HG03439 (cell line): ENCODE results near the gene ARHGAP35.
"Not testable (repeated sequence)": the region's sequence is repeated elsewhere in the genome, so short reads cannot be mapped to it uniquely, and the experiment has no call there.

ENCODE experiments used
- ATAC-seq: cut with Tn5 transposase; IDR thresholded peaks from one replicate; pipeline ENCODE4 v1.9.1; 2021; ENCODE audit warnings: mild to moderate bottlenecking, moderate library complexity; ENCODE audit not compliant: unreplicated experiment

The ARHGAP35 gene

GRCh38 chr19:46860846-46861690 is at the start of gene ARHGAP35:
Gene ARHGAP35, plus strand, starts transcription at chr19:46860997. Its CDS starts 57,679 bp downstream, at chr19:46918676.
- peak; percentile 21 for ATAC-seq

- ATAC-seq: no peak
These were observed 47.6 kb upstream of the ARHGAP35 start for GRCh38 chr19:46812977-46813838.

- ATAC-seq: no peak
These were observed 46.9 kb upstream of the ARHGAP35 start for GRCh38 chr19:46813839-46814358.

- ATAC-seq: no peak
These were observed 44.8 kb upstream of the ARHGAP35 start for GRCh38 chr19:46815833-46816627.

- ATAC-seq: no peak
These were observed 42.0 kb upstream of the ARHGAP35 start for GRCh38 chr19:46818812-46819211.

- ATAC-seq: peak; percentile 38
These were observed 39.0 kb upstream of the ARHGAP35 start for GRCh38 chr19:46821512-46822409.

- ATAC-seq: not testable (repeated sequence)
These were observed 38.4 kb upstream of the ARHGAP35 start for GRCh38 chr19:46822410-46822787.

- no peak for ATAC-seq
These were observed 37.7 kb upstream of the ARHGAP35 start for GRCh38 chr19:46823049-46823448.

- no peak for ATAC-seq
These were observed 35.7 kb upstream of the ARHGAP35 start for GRCh38 chr19:46824890-46825730.

- no peak for ATAC-seq
These were observed 35.1 kb upstream of the ARHGAP35 start for GRCh38 chr19:46825731-46826055.

- no peak for ATAC-seq
These were observed 32.3 kb upstream of the ARHGAP35 start for GRCh38 chr19:46828484-46828883.

GRCh38 chr19:46830864-46831263 is 29.9 kb upstream of the ARHGAP35 start:
- ATAC-seq: no peak

- ATAC-seq: no peak
These were observed 26.7 kb upstream of the ARHGAP35 start for GRCh38 chr19:46834121-46834520.

- ATAC-seq: no peak
These were observed 25.8 kb upstream of the ARHGAP35 start for GRCh38 chr19:46834984-46835383.

- ATAC-seq: no peak
These were observed 22.6 kb upstream of the ARHGAP35 start for GRCh38 chr19:46838160-46838559.

- no peak for ATAC-seq
These were observed 20.9 kb upstream of the ARHGAP35 start for GRCh38 chr19:46839752-46840497.

GRCh38 chr19:46840498-46840942 is 20.3 kb upstream of the ARHGAP35 start:
- no peak for ATAC-seq

- no peak for ATAC-seq
These were observed 19.2 kb upstream of the ARHGAP35 start for GRCh38 chr19:46841458-46842083.
